ENCODE results near the gene ARHGEF28. TPM values are rescaled to one million over a fixed set of nuclear protein-coding genes. Genes with fewer than 3 reads are reported as not detected.

ARHGEF28 gene
- total RNA-seq, 4 donors from 2014 or later: 30.9 to 54.7 (median 36.2) TPM

DNA sequence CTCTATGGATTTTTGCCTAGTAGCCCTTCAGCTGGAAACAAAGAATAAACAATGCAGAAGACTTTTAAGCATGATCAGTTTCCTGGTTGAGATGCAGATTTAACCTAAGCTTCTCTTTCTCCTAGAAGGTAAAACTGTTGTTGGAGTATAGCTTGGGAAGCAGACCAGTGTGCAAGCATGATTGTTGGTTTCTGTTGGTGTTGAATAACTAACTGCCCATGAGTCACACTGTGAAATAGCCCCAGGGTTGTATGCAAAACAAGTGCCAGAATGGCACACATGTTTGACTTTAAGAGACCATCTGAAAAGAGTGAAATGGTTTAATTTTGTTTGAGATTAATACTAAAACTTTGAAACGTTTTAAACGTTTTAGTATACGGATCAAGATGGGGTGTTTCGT, 227.1 kb downstream of the ARHGEF28 start:
- no peak for TF ChIP-seq CTCF (IDR thresholded peaks at IDR 0.05)
- TF ChIP-seq POLR2A (IDR thresholded peaks at IDR 0.05): no peak
- 71 to 75% methylated on average over 4 of the region's 4 CpGs for WGBS, 2 donors
- no peak for DNase-seq (ENCODE audit: low spot score in 2 of 2)
- no peak overlapping the region for H3K4me3 ChIP-seq (ENCODE audit: low read depth, poor library complexity, severe bottlenecking)
- intact Hi-C loops (cut with DNase I; ENCODE audit: low total_unique reads): no loop called here

- 38 to 59% methylated on average over 5 of the region's 5 CpGs for WGBS, 2 donors
- TF ChIP-seq CTCF (IDR thresholded peaks at IDR 0.05): no peak
- no peak for TF ChIP-seq POLR2A (IDR thresholded peaks at IDR 0.05)
- DNase-seq (ENCODE audit: low spot score in 2 of 2): no peak
- H3K4me3 ChIP-seq (ENCODE audit: low read depth, poor library complexity, severe bottlenecking): no peak overlapping the region
- intact Hi-C loops (cut with DNase I; ENCODE audit: low total_unique reads): no loop called here
Measured at GRCh38 chr5:73856997-73857396, 231.0 kb downstream of the ARHGEF28 start.

- intact Hi-C loops (cut with DNase I; ENCODE audit: low total_unique reads): no loop called here
- TF ChIP-seq CTCF (IDR thresholded peaks at IDR 0.05): no peak
- no peak for TF ChIP-seq POLR2A (IDR thresholded peaks at IDR 0.05)
- H3K4me3 ChIP-seq (ENCODE audit: low read depth, poor library complexity, severe bottlenecking): no peak overlapping the region
- 71 to 74% methylated on average over 3 of the region's 3 CpGs for WGBS, 2 donors
- DNase-seq (ENCODE audit: low spot score in 2 of 2): no peak
Measured at GRCh38 chr5:73857446-73857845, 231.4 kb downstream of the ARHGEF28 start.

- no peak for TF ChIP-seq CTCF (IDR thresholded peaks at IDR 0.05)
- no peak for TF ChIP-seq POLR2A (IDR thresholded peaks at IDR 0.05)
- no peak overlapping the region for H3K4me3 ChIP-seq (ENCODE audit: low read depth, poor library complexity, severe bottlenecking)
- WGBS, 2 donors: 85 to 88% methylated on average over 4 of the region's 4 CpGs
- intact Hi-C loops (cut with DNase I; ENCODE audit: low total_unique reads): no loop called here
- no peak for DNase-seq (ENCODE audit: low spot score in 2 of 2)
Measured at GRCh38 chr5:73858054-73858453, 232.1 kb downstream of the ARHGEF28 start.

DNA sequence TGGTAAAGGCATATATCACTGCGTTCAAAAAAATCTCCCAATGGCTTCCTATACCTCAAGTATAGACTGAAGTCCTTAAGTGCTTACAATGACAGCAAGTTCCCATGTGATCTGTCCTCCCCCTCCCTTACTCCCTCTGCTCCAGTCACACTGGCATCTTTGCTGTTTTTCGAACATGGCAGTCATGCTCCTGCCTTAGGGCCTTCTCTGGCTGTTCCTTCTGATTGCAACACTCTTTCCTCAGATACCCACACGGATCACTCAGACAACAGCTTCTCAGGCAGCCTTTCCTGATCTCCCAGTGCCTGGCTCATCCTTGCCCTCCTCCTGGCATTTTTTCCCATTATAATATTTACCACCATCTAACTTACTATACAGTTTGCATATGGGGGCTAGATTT, 232.8 kb downstream of the ARHGEF28 start:
- H3K4me3 ChIP-seq (ENCODE audit: low read depth, poor library complexity, severe bottlenecking): no peak overlapping the region
- TF ChIP-seq CTCF (IDR thresholded peaks at IDR 0.05) (no peak), POLR2A (IDR thresholded peaks at IDR 0.05) (no peak)
- 63% methylated on average over 3 of the region's 3 CpGs for WGBS, 2 donors
- intact Hi-C loops (cut with DNase I; ENCODE audit: low total_unique reads): no loop called here
- DNase-seq (ENCODE audit: low spot score in 2 of 2): no peak

GRCh38 chr5:73859696-73860095, 233.7 kb downstream of the ARHGEF28 start:
- TF ChIP-seq POLR2A (IDR thresholded peaks at IDR 0.05) (no peak), CTCF (IDR thresholded peaks at IDR 0.05) (no peak)
- 70 to 73% methylated on average over 5 of the region's 5 CpGs for WGBS, 2 donors
- intact Hi-C loops (cut with DNase I; ENCODE audit: low total_unique reads): no loop called here

More at GRCh38 chr5:73859696-73860095, 233.7 kb downstream of the ARHGEF28 start:
- no peak for DNase-seq (ENCODE audit: low spot score in 2 of 2)
- no peak overlapping the region for H3K4me3 ChIP-seq (ENCODE audit: low read depth, poor library complexity, severe bottlenecking)
